SU-DHL-6 (cell line): ENCODE results near the gene RHOB.

Source experiments
- H2AFZ ChIP-seq: fragments of 200-600 bp; sonication (generic); 2 replicates; pipeline ENCODE4 v1.6.1; 2014; ENCODE audit warnings: low read depth, mild to moderate bottlenecking, moderate library complexity, mixed read lengths, antibody characterized with exemption, low read length; ENCODE audit not compliant: severe bottlenecking
- H3F3A ChIP-seq: fragments of 200-600 bp; shearing (Covaris generic); 2 replicates; pipeline ENCODE4 v1.6.0; 2016; ENCODE audit warnings: antibody characterized with exemption, mild to moderate bottlenecking; ENCODE audit not compliant: insufficient read depth
- H3K27ac ChIP-seq: fragments of 200-600 bp; sonication (generic); 2 replicates; pipeline ENCODE4 v1.5.1; 2016; ENCODE audit warnings: low read depth, mild to moderate bottlenecking, low read length, moderate library complexity, mixed read lengths
- H3K27me3 ChIP-seq: fragments of 200-600 bp; sonication (generic), shearing (Covaris generic); 2 replicates; pipeline ENCODE4 v1.6.0; 2014; ENCODE audit warnings: mild to moderate bottlenecking, low read length
- H3K36me3 ChIP-seq: fragments of 200-600 bp; sonication (generic); 2 replicates; pipeline ENCODE4 v1.6.1; 2014; ENCODE audit warnings: mild to moderate bottlenecking, low read length, mixed read lengths
- H3K4me2 ChIP-seq: fragments of 300-600, 200-600 bp; shearing (Covaris generic), sonication (generic); 2 replicates; pipeline ENCODE4 v1.6.0; 2014; ENCODE audit warnings: low read length, low read depth, mild to moderate bottlenecking; ENCODE audit not compliant: poor library complexity, severe bottlenecking
- H3K4me3 ChIP-seq: fragments of 200-600 bp; sonication (generic); 2 replicates; pipeline ENCODE4 v1.5.1; 2014; ENCODE audit warnings: antibody characterized with exemption, low read length, mild to moderate bottlenecking, mixed read lengths; ENCODE audit not compliant: insufficient read depth, poor library complexity, severe bottlenecking
- H3K79me2 ChIP-seq: fragments of 200-600 bp; sonication (generic); 2 replicates; pipeline ENCODE4 v1.6.1; 2014; ENCODE audit warnings: mild to moderate bottlenecking, low read length, moderate library complexity; ENCODE audit not compliant: insufficient read depth
- H3K9ac ChIP-seq: fragments of 200-600 bp; sonication (generic); 2 replicates; pipeline ENCODE4 v1.7.0; 2014; ENCODE audit warnings: mild to moderate bottlenecking, low read length
- H3K9me2 ChIP-seq: fragments of 200-600 bp; sonication (generic); replicated peaks from 2 replicates; pipeline ENCODE4 v1.6.1; 2014; ENCODE audit warnings: low read length; ENCODE audit not compliant: insufficient read depth
- H3K9me3 ChIP-seq: fragments of 200-600 bp; sonication (generic); 2 replicates; pipeline ENCODE4 v1.6.1; 2014; ENCODE audit warnings: low read length, mixed read lengths; ENCODE audit not compliant: insufficient read depth
- H4K20me1 ChIP-seq: fragments of 200-600 bp; sonication (generic); 2 replicates; pipeline ENCODE4 v1.6.1; 2014; ENCODE audit warnings: low read depth, mild to moderate bottlenecking, antibody characterized with exemption, low read length, moderate library complexity, mixed read lengths
- EZH2phosphoT487 ChIP-seq: fragments of 200-600 bp; sonication (generic), shearing (Covaris generic); conservative IDR thresholded peaks from 2 replicates; pipeline ENCODE4 v1.6.1; 2018; ENCODE audit warnings: mild to moderate bottlenecking, antibody characterized with exemption, low read length, moderate library complexity, mixed read lengths
- TF ChIP-seq, protein P1 (sequence below): fragments of 200-600 bp; sonication (generic); IDR thresholded peaks from one replicate; pipeline ENCODE4 v1.5.1; 2017; ENCODE audit warnings: antibody characterized with exemption, mild to moderate bottlenecking, low read length, moderate library complexity; ENCODE audit not compliant: insufficient read depth, poor library complexity, severe bottlenecking

Gene RHOB

GRCh38 chr2:20421988-20422370, 24.9 kb upstream of the RHOB start:
- no peaks in the 10 kb centered on the region for H3K27me3 ChIP-seq
- no peak overlapping the region for H3K27ac ChIP-seq
- H2AFZ ChIP-seq = no peak overlapping the region
- TF ChIP-seq, protein P1, sequence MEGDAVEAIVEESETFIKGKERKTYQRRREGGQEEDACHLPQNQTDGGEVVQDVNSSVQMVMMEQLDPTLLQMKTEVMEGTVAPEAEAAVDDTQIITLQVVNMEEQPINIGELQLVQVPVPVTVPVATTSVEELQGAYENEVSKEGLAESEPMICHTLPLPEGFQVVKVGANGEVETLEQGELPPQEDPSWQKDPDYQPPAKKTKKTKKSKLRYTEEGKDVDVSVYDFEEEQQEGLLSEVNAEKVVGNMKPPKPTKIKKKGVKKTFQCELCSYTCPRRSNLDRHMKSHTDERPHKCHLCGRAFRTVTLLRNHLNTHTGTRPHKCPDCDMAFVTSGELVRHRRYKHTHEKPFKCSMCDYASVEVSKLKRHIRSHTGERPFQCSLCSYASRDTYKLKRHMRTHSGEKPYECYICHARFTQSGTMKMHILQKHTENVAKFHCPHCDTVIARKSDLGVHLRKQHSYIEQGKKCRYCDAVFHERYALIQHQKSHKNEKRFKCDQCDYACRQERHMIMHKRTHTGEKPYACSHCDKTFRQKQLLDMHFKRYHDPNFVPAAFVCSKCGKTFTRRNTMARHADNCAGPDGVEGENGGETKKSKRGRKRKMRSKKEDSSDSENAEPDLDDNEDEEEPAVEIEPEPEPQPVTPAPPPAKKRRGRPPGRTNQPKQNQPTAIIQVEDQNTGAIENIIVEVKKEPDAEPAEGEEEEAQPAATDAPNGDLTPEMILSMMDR = no peak
- no peak for TF ChIP-seq EZH2phosphoT487
- no peaks in the 10 kb centered on the region for H3K36me3 ChIP-seq
- H3K9ac ChIP-seq = no peak overlapping the region
- H3F3A ChIP-seq = no peaks in the 10 kb centered on the region
- no peaks in the 10 kb centered on the region for H3K9me2 ChIP-seq
- no peak overlapping the region for H3K4me3 ChIP-seq
- H3K4me2 ChIP-seq = no peak overlapping the region
- H3K9me3 ChIP-seq = no peaks in the 10 kb centered on the region
- H3K79me2 ChIP-seq = no peaks in the 10 kb centered on the region
- H4K20me1 ChIP-seq = no peaks in the 10 kb centered on the region

DNA sequence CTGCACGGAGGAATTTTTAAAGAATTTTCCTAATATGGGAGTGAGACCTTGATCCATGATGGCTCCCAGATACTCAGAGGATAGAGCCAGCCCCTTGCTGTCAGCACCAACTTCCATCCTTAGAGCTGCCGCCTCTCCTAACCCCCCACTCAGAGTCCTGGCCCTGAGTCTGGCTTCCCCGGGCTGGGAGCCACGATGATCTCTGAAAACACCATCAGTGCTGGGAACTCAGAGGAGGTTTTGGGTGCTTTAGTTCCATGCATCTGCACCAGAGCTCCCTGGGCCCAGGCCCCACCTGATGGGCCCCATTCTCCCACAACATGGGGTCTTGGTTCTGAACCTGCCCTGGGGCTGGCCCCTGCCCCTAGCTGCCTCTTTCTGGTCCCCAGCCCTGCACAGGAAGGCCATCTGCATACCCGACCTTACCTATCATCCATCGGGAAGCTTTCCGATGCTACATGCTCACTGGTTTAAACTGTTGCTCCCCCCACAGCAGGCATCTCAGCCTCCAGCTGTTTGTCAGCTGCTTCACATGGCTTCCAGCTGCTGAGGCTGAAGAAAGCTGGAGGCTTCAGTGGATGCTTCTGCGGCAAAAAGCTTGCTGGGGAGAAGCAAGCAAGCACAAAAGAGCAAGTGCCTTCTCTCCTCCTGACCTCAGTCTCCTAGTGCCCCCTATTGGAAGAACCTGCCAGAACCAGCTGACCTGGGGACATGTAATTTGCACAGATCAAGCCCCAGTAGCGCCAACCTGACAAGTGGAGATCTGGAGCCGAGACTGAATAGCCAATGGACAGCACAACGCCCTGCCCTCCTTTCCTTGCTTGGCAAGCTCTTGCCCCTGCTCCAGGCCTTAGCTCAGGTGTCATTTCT, 24.2 kb upstream of the RHOB start:
- Histone ChIP-seq H3K79me2 (no peaks in the 10 kb centered on the region), H3K9ac (no peak overlapping the region), H3K27ac (no peak overlapping the region), H3K36me3 (no peaks in the 10 kb centered on the region), H3K4me3 (no peak overlapping the region), H2AFZ (no peak overlapping the region), H3K4me2 (no peak overlapping the region), H3K27me3 (no peaks in the 10 kb centered on the region), H3K9me2 (no peaks in the 10 kb centered on the region), H4K20me1 (no peaks in the 10 kb centered on the region), H3F3A (no peaks in the 10 kb centered on the region), H3K9me3 (no peaks in the 10 kb centered on the region)
- TF ChIP-seq, protein P1 = no peak
- TF ChIP-seq EZH2phosphoT487 = no peak

DNA sequence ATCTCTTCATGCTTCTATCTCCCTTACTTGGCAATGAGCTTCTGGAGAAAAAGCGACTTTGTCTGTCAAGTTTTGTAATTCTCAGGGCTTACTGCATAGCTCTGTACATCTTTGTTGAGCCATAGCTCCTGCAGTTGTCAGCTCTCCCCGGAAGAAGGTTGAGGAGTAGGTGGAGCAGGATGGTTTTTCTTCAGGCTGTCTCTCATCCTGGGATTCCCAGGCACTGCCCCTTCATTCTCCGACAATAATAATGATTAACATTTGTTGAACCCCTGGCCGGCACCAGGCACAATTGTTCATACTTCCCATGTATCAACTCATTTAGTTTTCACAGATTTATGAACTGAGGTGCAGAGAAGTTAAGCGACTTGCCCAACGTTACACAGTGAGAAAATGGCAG, 23.5 kb upstream of the RHOB start:
- Histone ChIP-seq H3K79me2 (no peaks in the 10 kb centered on the region), H3K9ac (no peak overlapping the region), H3K27me3 (no peaks in the 10 kb centered on the region), H4K20me1 (no peaks in the 10 kb centered on the region), H3F3A (no peaks in the 10 kb centered on the region), H3K27ac (no peak overlapping the region), H3K9me2 (no peaks in the 10 kb centered on the region), H2AFZ (no peak overlapping the region), H3K9me3 (no peaks in the 10 kb centered on the region), H3K36me3 (no peaks in the 10 kb centered on the region), H3K4me2 (no peak overlapping the region), H3K4me3 (no peak overlapping the region)
- TF ChIP-seq, protein P1 = no peak
- no peak for TF ChIP-seq EZH2phosphoT487
